Endothelial cell of umbilical vein (primary cell): Measurements from ENCODE around the gene MMP28. TPM values are rescaled to one million over a fixed set of nuclear protein-coding genes. Genes with fewer than 3 reads are reported as not detected.

Experiments
- BruUV-seq: library from RNA; stranded (reverse); fragments of 400-500 nt; replicated peaks from 2 replicates; lab custom pipeline; 2021; lab: Mats Ljungman, UMichigan
- CTCF ChIA-PET: fragments of 300-600, 350-600 bp; sonication (Branson Sonifier 250); formaldehyde crosslinking; loops from one replicate; lab custom pipeline; 2021; ENCODE audit warnings: antibody characterized with exemption, inconsistent platforms; lab: Charles Lee
- POLR2A ChIA-PET: fragments of 300-600, 350-600 bp; sonication (Branson Sonifier 250); formaldehyde crosslinking; loops from one replicate; lab custom pipeline; 2021; ENCODE audit warnings: antibody characterized with exemption, inconsistent platforms; lab: Charles Lee
- DNase-seq: peaks from one replicate; pipeline ENCODE4 v3.0.0-alpha.2; 2011; ENCODE audit warnings: low read depth, low spot score
- FAIRE-seq: peaks from 2 replicates; lab custom pipeline; 2011; peaks lifted over from hg19 to GRCh38; lab: Jason Lieb, UNC
- H2AFZ ChIP-seq: 2 replicates; pipeline ENCODE4 v1.6.0; 2012; ENCODE audit warnings: low read depth, low read length, control low read depth, inconsistent platforms
- H3K27ac ChIP-seq: 2 replicates; pipeline ENCODE4 v1.5.1; 2011; ENCODE audit warnings: low read depth, mild to moderate bottlenecking, control low read depth, low read length, moderate library complexity; ENCODE audit not compliant: insufficient read depth
- H3K27me3 ChIP-seq, 2 experiments: 2 replicates each; pipeline versions ENCODE4 v1.6.0 to v1.6.1; 2011; ENCODE audit warnings: low read length in 2 of 2, mixed read lengths in 1 of 2; ENCODE audit not compliant: control insufficient read depth in 2 of 2, insufficient read depth in 2 of 2
- H3K36me3 ChIP-seq, 2 experiments: 2 replicates in 1 of 2; 3 replicates in 1 of 2; pipeline ENCODE4 v1.5.1; 2011; ENCODE audit warnings: low read length in 2 of 2, mild to moderate bottlenecking in 1 of 2, moderate library complexity in 1 of 2; ENCODE audit not compliant: control insufficient read depth in 2 of 2, insufficient read depth in 2 of 2; ENCODE audit errors: extremely low read depth in 1 of 2
- H3K4me1 ChIP-seq: 3 replicates; pipeline ENCODE4 v1.5.1; 2011; ENCODE audit warnings: mild to moderate bottlenecking, low read length; ENCODE audit not compliant: control insufficient read depth, insufficient read depth; ENCODE audit errors: extremely low read depth
- H3K4me2 ChIP-seq: 2 replicates; pipeline ENCODE4 v1.6.1; 2011; ENCODE audit warnings: low read length, control low read depth, mixed read lengths; ENCODE audit not compliant: insufficient read depth
- H3K4me3 ChIP-seq, 3 experiments: fragments of 200-600 bp in 1 of 3; sonication (generic), shearing (Covaris generic) in 1 of 3; replicated peaks in 1 of 3; 2 replicates each; pipeline ENCODE4 v1.5.1; 2011 to 2016; ENCODE audit warnings: control low read depth in 3 of 3, low read length in 3 of 3, mild to moderate bottlenecking in 2 of 3, inconsistent platforms in 1 of 3, low read depth in 1 of 3, moderate library complexity in 1 of 3; ENCODE audit not compliant: insufficient read depth in 1 of 3
- H3K79me2 ChIP-seq: 2 replicates; pipeline ENCODE4 v1.6.0; 2012; ENCODE audit warnings: low read length, inconsistent platforms; ENCODE audit not compliant: control insufficient read depth, insufficient read depth
- H3K9ac ChIP-seq: replicated peaks from 2 replicates; pipeline ENCODE3; 2011; ENCODE audit warnings: low read length, control low read depth; ENCODE audit not compliant: insufficient read depth; ENCODE audit errors: extremely low read depth
- H3K9me1 ChIP-seq: replicated peaks from 3 replicates; pipeline ENCODE4 v1.6.0; 2011; ENCODE audit warnings: mild to moderate bottlenecking, low read length; ENCODE audit not compliant: control insufficient read depth, insufficient read depth; ENCODE audit errors: extremely low read depth
- H3K9me3 ChIP-seq: replicated peaks from 2 replicates; pipeline ENCODE4 v1.5.1; 2012; ENCODE audit warnings: low read length, inconsistent platforms; ENCODE audit not compliant: control insufficient read depth, insufficient read depth
- H4K20me1 ChIP-seq: replicated peaks from 2 replicates; pipeline ENCODE3; 2011; ENCODE audit warnings: mild to moderate bottlenecking, low read length; ENCODE audit not compliant: control insufficient read depth, insufficient read depth; ENCODE audit errors: extremely low read depth
- CTCF ChIP-seq, 2 donors: IDR thresholded peaks; 1 replicate in 1 of 2; 2 replicates in 1 of 2; pipeline ENCODE4 v1.5.1; 2011; ENCODE audit warnings: low read length in 2 of 2, mild to moderate bottlenecking in 2 of 2, moderate library complexity in 2 of 2, control low read depth in 1 of 2, inconsistent platforms in 1 of 2, low read depth in 1 of 2; ENCODE audit not compliant: insufficient read depth in 1 of 2; ENCODE audit errors: extremely low read depth in 1 of 2
- EZH2 ChIP-seq: IDR thresholded peaks from 2 replicates; pipeline ENCODE4 v1.6.1; 2012; ENCODE audit warnings: borderline replicate concordance, low read depth, mild to moderate bottlenecking, moderate library complexity, low read length, inconsistent platforms; ENCODE audit not compliant: severe bottlenecking
- FOS ChIP-seq: IDR thresholded peaks from 2 replicates; pipeline ENCODE4 v1.6.1; 2011; ENCODE audit warnings: mild to moderate bottlenecking, low read length, moderate library complexity, borderline replicate concordance; ENCODE audit not compliant: insufficient read depth
- GATA2 ChIP-seq: IDR thresholded peaks from 2 replicates; pipeline ENCODE4 v1.7.0; 2011; ENCODE audit warnings: low read depth, mild to moderate bottlenecking, moderate library complexity, mixed read lengths, low read length; ENCODE audit not compliant: insufficient read length, insufficient read depth
- MAX ChIP-seq: IDR thresholded peaks from 2 replicates; pipeline ENCODE4 v1.6.1; 2011; ENCODE audit not compliant: insufficient read depth, insufficient read length
- POLR2A ChIP-seq: IDR thresholded peaks from 2 replicates; pipeline ENCODE4 v1.6.1; 2012; ENCODE audit warnings: low read depth, mild to moderate bottlenecking, control low read depth, low read length
- POLR2AphosphoS5 ChIP-seq: IDR thresholded peaks from 2 replicates; pipeline ENCODE4 v1.6.1; 2012; ENCODE audit warnings: low read depth, mild to moderate bottlenecking, control low read depth, low read length, moderate library complexity; ENCODE audit not compliant: insufficient read depth
- dilution Hi-C: fragments of 300-500 bp; cut with MboI; formaldehyde crosslinking; loops from one replicate; pipeline ENCODE4 v1.15.0; 2019; ENCODE audit warnings: low sequenced_read_pairs; ENCODE audit not compliant: extremely low pct_ligation_motif_present
- intact Hi-C: fragments of 100-400 bp; cut with micrococcal nuclease; formaldehyde crosslinking; loops from one replicate; pipeline ENCODE4 v1.10.0; 2022
- polyA plus RNA-seq, 4 experiments: library from polyadenylated mRNA; depleted of rRNA in 3 of 4; stranded (reverse) in 3 of 4; unstranded in 1 of 4; fragments of >200 nt; gene quantifications; 2 replicates each; pipeline versions ENCODE4 v1.2.1 to v1.2.3, GENCODE V29; 2011 to 2012; ENCODE audit warnings: missing spikeins in 1 of 4
- total RNA-seq: library from RNA; stranded (reverse); gene quantifications from 2 replicates; pipeline ENCODE4 v1.2.3, GENCODE V29; 2021

The MMP28 gene
- total and polyA plus RNA-seq, 2 donors (not counting 3 experiments of a cell fraction or from before 2014, with no cell fraction given): 6.1 to 7.1 TPM

DNA sequence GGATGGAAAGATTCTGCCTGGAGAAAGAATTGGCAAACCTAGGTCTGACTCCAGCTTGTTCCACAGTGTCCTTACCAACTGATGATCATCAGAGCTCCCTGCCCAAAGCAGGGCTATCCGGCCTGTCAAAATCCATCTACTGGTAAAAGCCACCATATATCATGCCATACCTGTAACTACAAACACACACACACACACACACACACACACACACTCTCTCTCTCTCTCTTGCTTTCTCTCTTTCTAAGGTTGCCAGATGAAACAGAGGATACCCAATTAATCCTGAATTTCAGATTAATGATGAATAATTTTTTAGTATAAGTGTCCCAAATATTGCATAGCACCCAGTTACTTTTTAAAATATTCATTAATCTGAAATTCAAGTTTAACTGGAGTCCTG lies 1.5 kb upstream of the MMP28 start:
- no peaks in the 10 kb centered on the region for H4K20me1 ChIP-seq
- FAIRE-seq (no peak), DNase-seq (no peak)
- dilution Hi-C loops: no loop called here
- no peaks in the 10 kb centered on the region for H3K9me1 ChIP-seq
- no peaks in the 10 kb centered on the region for H3K36me3 ChIP-seq
- H3K27me3 ChIP-seq: peaks cover 34 to 57% of the 10 kb centered on the region in 2 experiments
- ChIA-PET CTCF (interaction anchor here (1.0 to 8.1 kb wide), 5 partner anchors 12 to 33 kb away, joined by 3 to 68 read pairs (median 6); partner anchors contain the start of gene TAF15), POLR2A (interaction anchor here (1.5 kb wide), 1 partner anchor 12 kb away, joined by 5 read pairs; the partner anchor contains the start of gene TAF15)
- TF ChIP-seq MAX: no peak
- TF ChIP-seq CTCF (IDR thresholded peaks at IDR 0.05; ENCODE audit: extremely low read depth in 1 of 2, insufficient read depth in 1 of 2, low read depth in 1 of 2, low read length in 2 of 2): no peak
- no peak for TF ChIP-seq FOS
- no peak for TF ChIP-seq GATA2
- TF ChIP-seq POLR2AphosphoS5: no peak
- TF ChIP-seq POLR2A: no peak
- TF ChIP-seq EZH2: no peak
- no peak overlapping the region for H3K9ac ChIP-seq
- no peak overlapping the region for H2AFZ ChIP-seq
- no peak overlapping the region for H3K27ac ChIP-seq
- intact Hi-C loops: no loop called here
- no TSS peak for BruUV-seq
- no peak overlapping the region for H3K4me3 ChIP-seq
- no peaks in the 10 kb centered on the region for H3K79me2 ChIP-seq
- no peaks in the 10 kb centered on the region for H3K9me3 ChIP-seq
- H3K4me2 ChIP-seq: no peak overlapping the region
- peaks cover 28% of the 10 kb centered on the region for H3K4me1 ChIP-seq
